Right renal pelvis (tissue), 4 donors: ENCODE results near the gene C7orf57. TPM values are rescaled to one million over a fixed set of nuclear protein-coding genes. Genes with fewer than 3 reads are reported as not detected.

ENCODE experiments used
- DNase-seq, 4 donors: peaks; one replicate each; pipeline ENCODE4 v3.0.0-alpha.2; 2013; ENCODE audit warnings: low read depth in 4 of 4, low spot score in 3 of 4, missing footprints in 1 of 4
- polyA plus RNA-seq, 4 donors: library from polyadenylated mRNA; unstranded; fragments of 120-200 nt; gene quantifications; one replicate each; pipeline ENCODE4 v1.2.1, GENCODE V29; 2013; ENCODE audit not compliant: insufficient read length in 4 of 4

The C7orf57 gene
- polyA plus RNA-seq, 4 donors = 0.58 to 0.90 (median 0.69) TPM

DNA sequence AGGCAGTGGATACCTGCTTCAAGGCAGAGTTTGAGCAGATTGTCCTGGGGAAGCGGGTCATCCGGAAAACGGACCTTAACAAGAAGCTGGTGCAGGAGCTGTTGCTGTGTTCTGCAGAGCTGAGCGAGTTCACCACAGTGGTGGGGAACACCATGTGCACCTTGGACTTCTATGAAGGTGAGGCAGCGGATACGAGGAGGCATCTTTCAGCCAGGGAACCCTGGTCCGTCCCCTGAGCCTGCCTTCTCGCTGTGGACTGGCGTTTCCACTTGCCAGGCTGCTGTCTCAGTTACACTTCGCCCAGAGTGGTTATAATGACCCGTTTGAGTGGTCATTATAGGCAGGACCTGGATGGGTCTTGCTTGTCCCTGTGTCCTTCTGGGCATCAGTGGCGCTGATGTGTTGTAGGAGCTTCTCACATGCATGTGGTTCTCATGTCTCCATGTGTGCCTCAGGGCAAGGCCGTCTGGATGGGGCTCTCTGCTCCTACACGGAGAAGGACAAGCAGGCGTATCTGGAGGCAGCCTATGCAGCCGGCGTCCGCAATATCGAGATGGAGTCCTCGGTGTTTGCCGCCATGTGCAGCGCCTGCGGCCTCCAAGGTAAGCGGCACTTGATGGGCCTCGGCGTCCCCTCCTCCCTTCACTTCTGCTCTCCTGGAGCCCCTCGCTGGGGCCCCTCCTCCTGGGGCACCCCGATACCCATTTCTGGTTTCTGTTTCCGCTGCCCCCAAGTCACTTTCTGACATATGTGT lies 71.7 kb downstream of the C7orf57 start:
- no peak for DNase-seq

- DNase-seq = no peak
Observed at GRCh38 chr7:48107926-48108472, 72.7 kb downstream of the C7orf57 start.

DNA sequence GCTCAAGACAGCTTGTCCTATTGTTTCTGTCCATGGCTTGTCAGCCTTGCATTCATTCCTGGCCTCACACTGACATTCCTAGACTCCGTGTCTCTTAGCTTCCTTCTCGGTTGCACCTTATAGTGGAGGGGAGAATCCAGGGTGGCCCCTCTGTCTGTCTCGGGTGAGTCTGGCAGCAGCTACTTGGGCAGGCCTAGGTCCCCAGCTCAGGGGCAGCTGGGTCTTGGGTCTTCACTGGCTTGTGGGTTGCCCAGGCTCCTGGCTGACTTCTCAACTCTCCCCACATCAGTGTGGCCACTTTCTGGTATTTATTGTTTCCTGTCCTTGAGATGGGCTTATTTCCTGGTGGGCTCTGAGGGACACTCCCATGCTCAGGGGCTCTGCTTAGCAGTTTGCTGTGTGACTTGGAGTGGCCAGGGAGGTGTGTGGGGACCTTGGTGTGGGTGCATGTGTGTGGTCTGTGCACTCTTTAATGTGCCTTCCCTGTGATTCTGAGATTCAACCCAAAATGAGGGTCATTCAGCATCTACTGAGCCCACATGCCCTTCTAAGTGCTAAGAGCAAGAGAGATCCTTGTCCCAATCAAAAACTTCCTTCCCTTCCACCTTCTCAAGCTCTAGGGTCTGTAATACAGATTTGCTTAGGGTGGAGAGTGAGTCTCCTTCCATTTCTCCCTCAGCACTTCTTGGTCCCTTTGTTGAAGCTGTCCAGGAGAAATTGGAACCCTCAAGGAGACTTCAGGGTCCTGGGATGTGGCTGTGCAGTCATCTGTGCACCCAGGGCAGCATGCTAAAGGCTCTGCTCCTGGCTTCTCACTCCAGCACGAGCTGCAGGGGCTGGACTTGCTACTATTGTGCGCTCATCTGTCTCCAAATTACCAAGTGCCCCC lies 73.9 kb downstream of the C7orf57 start:
- no peak for DNase-seq

GRCh38 chr7:48109848-48110663 lies 74.7 kb downstream of the C7orf57 start:
- DNase-seq = no peak

- DNase-seq = no peak
Observed at GRCh38 chr7:48110868-48111267, 75.5 kb downstream of the C7orf57 start.

Other genes with a start within 250 kb of the C7orf57 start
- gene PKD1L1, start 87.1 kb upstream of the C7orf57 start, polyA plus RNA-seq = under 1 TPM; 0.06 to 0.73 (median 0.15) TPM
- gene HUS1, start 55.9 kb upstream of the C7orf57 start, polyA plus RNA-seq = 10 to 100 TPM; 17.7 to 24.3 (median 22.4) TPM
- gene SUN3, start 6.4 kb upstream of the C7orf57 start, polyA plus RNA-seq = under 1 TPM in 2 of 4 donors, not detected in 2; 0.29 to 0.44 TPM
- gene UPP1, start 53.7 kb downstream of the C7orf57 start, polyA plus RNA-seq = 10 to 100 TPM in 3 of 4 donors, 1 to 10 TPM in 1; 9.1 to 15.2 (median 12.3) TPM
- gene ABCA13, start 135.9 kb downstream of the C7orf57 start, polyA plus RNA-seq = 1 to 10 TPM in 1 of 4 donors, under 1 TPM in 3; 0.76 to 1.0 (median 0.96) TPM